Stromal cell of bone marrow (primary cell): ENCODE measurements around the gene TNFSF11.

Source experiments
- DNase-seq: peaks from one replicate; pipeline ENCODE4 v3.0.0-alpha.2; 2012; ENCODE audit warnings: low read depth

TNFSF11 gene

GRCh38 chr13:42561752-42562467 is 12.0 kb upstream of the TNFSF11 start:
- no peak for DNase-seq

GRCh38 chr13:42567906-42568305 is 6.0 kb upstream of the TNFSF11 start:
- no peak for DNase-seq

DNA sequence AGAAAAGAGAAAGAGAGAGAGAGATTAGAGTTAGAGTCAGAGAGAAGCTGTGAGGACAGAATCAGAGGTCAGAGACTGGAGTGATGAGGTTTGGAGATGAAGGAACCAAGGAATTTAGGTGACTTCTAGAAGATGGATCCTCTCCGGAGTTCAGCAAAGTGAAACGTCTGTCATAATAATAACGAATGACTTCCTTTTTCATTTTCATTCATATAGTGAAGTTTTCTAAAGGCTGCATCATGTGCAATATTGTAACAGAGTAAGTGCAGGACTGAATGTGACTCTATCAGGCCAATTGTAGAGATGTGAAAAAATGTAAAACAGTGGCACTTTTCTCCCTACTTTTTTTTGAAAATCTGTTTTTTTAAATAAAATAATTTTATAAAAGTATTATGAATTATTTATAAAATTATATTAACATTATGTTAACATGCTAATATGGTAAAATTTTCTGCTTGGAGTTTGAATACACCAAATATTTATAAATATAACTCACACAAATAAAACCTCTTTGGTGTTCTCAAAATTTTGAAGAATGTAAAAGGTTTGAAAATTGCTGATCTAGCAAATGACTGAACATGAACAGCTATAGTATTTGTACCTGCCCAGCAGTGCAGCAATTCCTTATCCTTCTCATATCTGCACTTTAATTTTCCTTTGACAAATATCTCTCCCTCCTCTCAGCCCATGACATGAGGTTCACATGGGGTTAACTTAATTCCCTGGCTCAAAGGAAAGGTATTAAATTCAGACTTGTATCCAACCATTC is 4.2 kb upstream of the TNFSF11 start:
- no peak for DNase-seq

DNA sequence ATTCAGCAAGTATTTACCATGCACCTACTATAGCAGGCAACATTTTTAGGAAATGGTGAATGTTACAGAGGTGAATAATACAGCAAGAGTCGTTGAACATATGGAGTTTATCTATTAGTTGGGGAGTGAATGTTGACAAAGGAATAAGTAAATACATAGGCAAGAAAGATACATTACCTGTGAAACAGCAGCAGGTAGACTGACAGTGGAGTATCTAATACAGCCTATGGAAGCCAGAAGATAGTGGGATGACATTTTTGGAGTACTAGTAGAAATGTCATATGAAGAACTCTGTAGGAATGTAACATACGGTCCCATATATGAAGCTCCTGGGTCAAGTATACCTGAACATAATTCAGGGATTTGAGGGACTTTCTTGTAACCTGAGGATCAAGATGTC is 2.1 kb upstream of the TNFSF11 start:
- no peak for DNase-seq

- DNase-seq = no peak
Measured at GRCh38 chr13:42574435-42575311, 721 bp downstream of the TNFSF11 start.

DNA sequence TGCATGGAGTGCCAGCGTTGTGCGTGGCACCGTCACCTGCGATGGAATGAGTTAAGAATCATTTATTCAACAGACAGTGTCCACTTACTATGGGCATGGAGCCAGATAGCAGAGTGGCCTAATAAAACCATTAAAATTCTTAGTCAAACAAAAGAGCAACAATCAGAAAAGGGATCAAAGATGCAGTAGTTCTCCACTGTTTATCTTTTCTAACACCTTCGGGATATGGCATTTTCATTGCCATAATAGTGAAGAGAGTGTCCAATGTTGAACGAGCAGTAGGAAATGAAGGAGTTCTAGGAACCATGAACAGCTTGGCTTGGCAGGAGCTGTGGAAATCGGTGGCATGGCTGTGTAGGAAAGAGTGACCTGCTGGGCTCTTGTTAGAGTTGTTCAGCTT is 2.0 kb downstream of the TNFSF11 start:
- DNase-seq = no peak

DNA sequence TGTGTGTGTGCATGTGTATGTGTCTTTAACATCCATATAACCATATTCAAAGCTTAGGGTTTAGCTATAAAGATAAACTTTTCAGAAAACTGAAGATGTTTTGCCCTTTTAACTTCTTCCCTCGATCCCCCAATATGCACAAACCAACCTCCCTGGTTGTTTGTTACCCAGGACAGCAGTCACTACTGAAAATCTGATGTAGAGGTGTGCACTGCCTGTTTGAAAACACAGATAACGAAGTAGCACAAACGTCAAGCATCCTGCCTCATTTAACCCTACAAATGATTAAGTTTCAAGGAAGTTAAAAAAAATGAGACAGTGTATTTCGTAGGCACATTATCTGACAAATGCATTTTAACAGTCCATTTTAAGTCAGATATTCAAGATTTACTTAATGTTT is 3.6 kb downstream of the TNFSF11 start:
- DNase-seq = no peak

GRCh38 chr13:42580644-42581043 is 6.7 kb downstream of the TNFSF11 start:
- DNase-seq = no peak

GRCh38 chr13:42581427-42581826 is 7.5 kb downstream of the TNFSF11 start:
- DNase-seq = no peak

GRCh38 chr13:42591602-42592001 is 17.6 kb downstream of the TNFSF11 start:
- no peak for DNase-seq

DNA sequence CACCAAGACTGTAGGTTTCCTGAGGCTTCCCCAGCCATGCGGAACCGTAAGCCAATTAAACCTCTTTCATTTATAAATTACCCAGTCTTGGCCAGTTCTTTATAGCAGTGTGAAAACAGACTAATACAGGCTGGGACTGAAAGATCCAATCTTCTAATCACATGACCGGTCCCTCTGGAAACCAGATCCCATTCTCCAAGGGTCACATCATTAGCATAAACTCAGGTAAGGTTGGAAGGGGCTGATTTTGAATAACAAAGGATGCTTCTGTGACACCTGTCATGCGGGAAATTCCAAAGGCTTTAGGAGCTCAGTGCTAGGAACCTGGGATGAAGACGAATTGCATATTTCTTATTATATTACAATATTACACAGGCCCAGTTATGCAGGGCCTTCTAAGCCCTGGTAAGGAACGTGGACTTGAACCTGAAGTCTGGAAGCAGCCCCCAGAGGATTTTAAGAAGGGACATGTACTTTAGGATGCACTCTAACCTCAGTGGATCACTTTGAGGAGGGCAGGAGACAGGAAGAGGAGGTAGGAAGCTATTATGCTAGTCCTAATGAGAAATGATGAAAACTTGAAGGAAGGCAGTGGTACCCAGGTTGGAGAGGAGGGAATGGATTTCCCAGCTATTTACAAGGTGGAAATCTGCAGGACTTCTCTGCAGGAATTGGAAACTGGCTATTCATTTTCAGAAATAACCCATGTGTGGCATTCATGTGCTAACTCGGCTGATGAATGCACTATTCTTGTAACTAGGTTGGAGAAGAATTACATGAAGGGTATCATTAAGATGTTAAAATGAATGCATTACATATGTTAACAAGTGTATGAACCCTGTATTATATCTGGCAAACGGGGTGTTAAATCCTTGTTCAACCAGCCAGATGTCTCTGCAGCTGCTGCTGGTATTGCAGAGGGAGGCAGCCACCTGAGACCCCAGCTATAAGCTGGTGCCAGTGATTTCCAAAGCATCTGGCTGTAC is 19.3 kb downstream of the TNFSF11 start:
- no peak for DNase-seq

DNA sequence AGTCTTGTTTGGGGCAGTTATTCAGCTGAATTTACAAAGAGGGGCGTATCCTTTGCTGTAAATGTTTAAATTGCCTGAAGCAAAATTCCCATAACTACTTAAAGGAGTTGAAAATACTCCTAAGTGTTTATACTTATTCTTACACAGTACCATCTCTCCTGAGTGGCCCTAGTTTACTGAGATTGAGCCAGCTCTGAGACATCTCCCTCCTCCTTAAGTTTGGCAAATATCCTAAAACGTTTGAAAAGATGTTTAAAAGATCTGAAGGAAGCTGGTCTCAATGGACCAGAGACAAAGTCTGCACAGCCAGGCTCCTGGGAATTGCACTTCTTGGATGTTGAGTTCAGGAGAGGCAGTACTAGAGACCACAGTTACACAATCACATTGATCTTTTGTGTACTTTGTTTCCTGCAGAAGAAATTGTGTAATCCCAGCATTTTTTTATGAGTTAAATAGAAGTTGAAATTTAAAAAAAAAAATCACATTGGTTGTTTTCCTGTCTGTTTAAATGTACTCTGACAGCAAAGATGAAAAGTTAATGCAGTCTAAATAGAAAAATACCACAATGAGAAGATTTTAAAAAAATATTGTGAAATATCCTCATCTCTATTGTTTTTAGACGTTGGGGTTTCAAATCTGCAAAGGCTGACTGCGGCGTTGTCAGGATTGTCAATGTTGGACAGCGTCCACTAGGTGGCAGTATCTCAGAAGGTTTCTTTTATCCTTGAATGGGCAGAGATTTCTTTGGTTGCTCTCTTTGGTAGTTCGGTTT is 20.7 kb downstream of the TNFSF11 start:
- peak; percentile 79 for DNase-seq

DNA sequence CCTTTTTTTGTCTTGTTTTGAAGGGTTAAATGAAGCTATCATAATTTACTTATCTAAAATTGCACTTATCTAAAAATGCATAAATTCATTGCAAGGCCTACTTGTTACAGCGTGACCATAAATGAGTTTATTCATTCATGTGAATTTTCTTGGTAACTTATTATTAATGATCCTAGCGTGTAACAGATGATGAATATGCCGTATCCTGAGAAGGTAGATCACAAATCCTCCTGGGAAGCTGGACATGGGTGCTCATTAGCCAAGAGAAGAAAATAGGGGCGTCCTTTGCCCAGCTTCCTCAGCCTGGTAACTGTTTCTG is 21.3 kb downstream of the TNFSF11 start:
- no peak for DNase-seq

- no peak for DNase-seq
Measured at GRCh38 chr13:42597505-42597904, 23.6 kb downstream of the TNFSF11 start.

- DNase-seq = peak; percentile 5
Measured at GRCh38 chr13:42600943-42601342, 27.0 kb downstream of the TNFSF11 start.

GRCh38 chr13:42602906-42603305 is 29.0 kb downstream of the TNFSF11 start:
- no peak for DNase-seq

- DNase-seq = no peak
Measured at GRCh38 chr13:42603571-42603970, 29.6 kb downstream of the TNFSF11 start.

DNA sequence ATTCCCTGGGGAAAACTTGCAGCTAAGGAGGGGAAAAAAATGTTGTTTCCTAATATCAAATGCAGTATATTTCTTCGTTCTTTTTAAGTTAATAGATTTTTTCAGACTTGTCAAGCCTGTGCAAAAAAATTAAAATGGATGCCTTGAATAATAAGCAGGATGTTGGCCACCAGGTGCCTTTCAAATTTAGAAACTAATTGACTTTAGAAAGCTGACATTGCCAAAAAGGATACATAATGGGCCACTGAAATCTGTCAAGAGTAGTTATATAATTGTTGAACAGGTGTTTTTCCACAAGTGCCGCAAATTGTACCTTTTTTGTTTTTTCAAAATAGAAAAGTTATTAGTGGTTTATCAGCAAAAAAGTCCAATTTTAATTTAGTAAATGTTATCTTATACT is 33.6 kb downstream of the TNFSF11 start:
- no peak for DNase-seq

- DNase-seq = no peak
Measured at GRCh38 chr13:42610649-42611048, 36.7 kb downstream of the TNFSF11 start.

DNA sequence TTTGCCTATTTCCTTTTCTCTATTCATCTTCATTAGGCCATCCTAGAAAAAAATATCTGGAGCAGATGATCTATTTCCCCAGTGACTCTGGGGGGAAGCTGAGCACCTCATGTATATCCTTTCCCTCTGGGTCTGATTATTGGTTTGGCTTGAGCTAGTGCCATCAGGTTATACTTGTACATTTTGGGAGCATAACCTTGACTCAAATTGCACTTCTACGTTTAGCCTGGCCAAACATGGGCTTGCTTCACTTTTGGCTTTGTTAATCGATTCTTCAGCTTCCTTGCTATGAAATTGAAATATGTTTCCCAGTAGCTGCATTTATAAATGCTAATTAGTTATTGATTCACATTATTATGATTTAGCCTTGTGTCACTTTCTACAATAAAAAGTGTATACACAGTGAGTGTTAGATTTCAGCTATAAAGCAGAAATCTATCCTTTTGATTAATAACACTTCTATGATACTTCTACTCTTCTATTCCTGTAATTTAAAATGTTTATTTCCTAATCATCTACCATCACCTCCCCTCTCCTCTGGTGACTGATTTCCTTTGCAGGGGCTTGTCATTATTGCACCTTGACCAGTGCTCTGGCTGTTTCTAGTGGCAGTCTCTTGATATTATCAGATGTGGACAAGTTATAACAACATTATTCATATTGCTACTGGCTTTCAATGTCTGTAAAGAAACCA is 37.3 kb downstream of the TNFSF11 start:
- DNase-seq = no peak
